Heart left ventricle (tissue), 13 donors: Measurements from ENCODE around the gene FCN3.

Source experiments
- CTCF ChIP-seq, 12 donors: fragments of 200-600 bp; sonication (generic) in 4 of 12; IDR thresholded peaks; one replicate each; pipeline versions ENCODE4 v1.5.0 to v1.8.0; 2018 to 2022; ENCODE audit warnings: antibody characterized with exemption in 12 of 12, mild to moderate bottlenecking in 5 of 12
- POLR2A ChIP-seq, 2 donors: fragments of 450-650 bp; IDR thresholded peaks; one replicate each; pipeline ENCODE4 v1.6.1; 2017; ENCODE audit warnings: antibody characterized with exemption in 2 of 2, mild to moderate bottlenecking in 2 of 2, moderate library complexity in 2 of 2
- donor health status: ischemic (EF 13 %, LVEDD 7.1; RV severe dilation, severe dysfunction).
- donor health status: DM: no; HTN: yes; CAD: no.
- donor health status: DM: no; HTN: no; CAD: no.
- donor health status: ischemic (EF 25% LVEDD 6.9; RV normal size, moderate dysfunction).
- donor health status: ischemic (EF 25% LVEDD 5.7; RV mildly dilated, moderate dysfunction).
- donor health status: ischemic (EF 35%, LVEDD 5.7; RV mildly dilated, moderate dysfunction).
- donor health status: nonischemic (EF 11% LVEDD 7.7; RV severe dilation, severe dysfunction).
- donor health status: DM: yes; HTN: yes; CAD: no.
- donor health status: PGD.
- donor health status: ischemic (EF 29% LVEDD 5.4; RV normal size, mild dysfunction).
- donor health status: nonischemic (EF 23%, LVEDD 6.1; RV moderate dilation, normal function).

- TF ChIP-seq CTCF (IDR thresholded peaks at IDR 0.05) (no peak), POLR2A (IDR thresholded peaks at IDR 0.05) (peak in 1 of 2 donors; percentile 57)
These were observed 8.6 kb downstream of the FCN3 start for GRCh38 chr1:27366113-27366410.
